H1 (cell line): Measurements from ENCODE around the gene OR13C9. TPM values are rescaled to one million over a fixed set of nuclear protein-coding genes. Genes with fewer than 3 reads are reported as not detected.

Experiments used
- CTCF ChIA-PET: fragments of 300-600 bp; sonication (Branson Sonifier 250); formaldehyde crosslinking; loops from one replicate; lab custom pipeline; 2021; ENCODE audit not compliant: partially characterized antibody; lab: Charles Lee
- POLR2A ChIA-PET: fragments of 300-600 bp; sonication (Branson Sonifier 250); formaldehyde crosslinking; loops from one replicate; lab custom pipeline; 2021; ENCODE audit warnings: inconsistent platforms; ENCODE audit not compliant: partially characterized antibody; lab: Charles Lee
- DNase-seq, 2 experiments: peaks; one replicate each; pipeline versions ENCODE4 v3.0.0 to v3.0.0-alpha.2; 2010 to 2022; ENCODE audit warnings: low spot score in 2 of 2, low read depth in 1 of 2, mixed read lengths in 1 of 2
- FAIRE-seq: peaks from 2 replicates; lab custom pipeline; 2011; peaks lifted over from hg19 to GRCh38; lab: Jason Lieb, UNC
- H2AFZ ChIP-seq: 2 replicates; pipeline ENCODE4 v1.8.1; 2012; ENCODE audit warnings: low read length, inconsistent platforms
- H2AK5ac ChIP-seq: 2 replicates; pipeline ENCODE4 v1.6.1; 2013; ENCODE audit warnings: low read depth, low read length
- H2BK120ac ChIP-seq: replicated peaks from 2 replicates; pipeline ENCODE3; 2013; ENCODE audit warnings: low read depth, low read length, inconsistent platforms
- H2BK12ac ChIP-seq: 2 replicates; pipeline ENCODE4 v1.6.1; 2013; ENCODE audit warnings: low read depth, low read length
- H2BK15ac ChIP-seq: 2 replicates; pipeline ENCODE4 v1.6.1; 2013; ENCODE audit warnings: low read length
- H2BK20ac ChIP-seq: 2 replicates; pipeline ENCODE4 v1.6.1; 2013; ENCODE audit warnings: low read length
- H2BK5ac ChIP-seq: 2 replicates; pipeline ENCODE4 v1.6.1; 2013; ENCODE audit warnings: low read depth, low read length
- H3K14ac ChIP-seq: 2 replicates; pipeline ENCODE4 v1.6.1; 2013; ENCODE audit warnings: inconsistent platforms; ENCODE audit not compliant: insufficient read length
- H3K18ac ChIP-seq: 2 replicates; pipeline ENCODE4 v1.6.1; 2013; ENCODE audit warnings: low read length; ENCODE audit errors: extremely low read depth
- H3K23ac ChIP-seq: 2 replicates; pipeline ENCODE4 v1.6.1; 2013; ENCODE audit warnings: inconsistent platforms; ENCODE audit not compliant: insufficient read length
- H3K23me2 ChIP-seq: 2 replicates; pipeline ENCODE4 v1.6.1; 2013; ENCODE audit warnings: low read depth, low read length
- H3K27ac ChIP-seq: 2 replicates; pipeline ENCODE4 v1.6.1; 2011; ENCODE audit warnings: low read depth, low read length, inconsistent platforms
- H3K27me3 ChIP-seq, 4 experiments: replicated peaks in 1 of 4; 1 replicate in 1 of 4; 2 replicates in 3 of 4; pipeline versions ENCODE4 v1.6.1 to v1.8.1; 2011 to 2013; ENCODE audit warnings: low read length in 3 of 4, mild to moderate bottlenecking in 3 of 4, inconsistent platforms in 2 of 4, mixed read lengths in 2 of 4, moderate library complexity in 1 of 4; ENCODE audit not compliant: control insufficient read depth in 3 of 4, insufficient read depth in 3 of 4; ENCODE audit errors: extremely low read depth in 1 of 4
- H3K36me3 ChIP-seq, 4 experiments: 2 replicates each; pipeline versions ENCODE4 v1.6.1 to v1.8.1; 2011 to 2013; ENCODE audit warnings: mild to moderate bottlenecking in 4 of 4, low read length in 3 of 4, moderate library complexity in 2 of 4, control low read depth in 1 of 4, inconsistent platforms in 1 of 4; ENCODE audit not compliant: insufficient read depth in 4 of 4, control insufficient read depth in 2 of 4
- H3K4ac ChIP-seq: replicated peaks from 2 replicates; pipeline ENCODE3; 2013; ENCODE audit warnings: low read length, low read depth, mixed read lengths, inconsistent platforms; ENCODE audit not compliant: insufficient read length
- H3K4me1 ChIP-seq, 4 experiments: replicated peaks in 1 of 4; 1 replicate in 1 of 4; 2 replicates in 3 of 4; pipeline versions ENCODE4 v1.6.1 to v1.8.1; 2011 to 2013; ENCODE audit warnings: low read length in 3 of 4, inconsistent platforms in 2 of 4, mixed read lengths in 1 of 4; ENCODE audit not compliant: insufficient read depth in 4 of 4, control insufficient read depth in 3 of 4
- H3K4me2 ChIP-seq, 2 experiments: 2 replicates each; pipeline versions ENCODE4 v1.6.1 to v1.8.1; 2011 to 2013; ENCODE audit warnings: low read depth in 2 of 2, low read length in 2 of 2, control low read depth in 1 of 2, inconsistent platforms in 1 of 2, mild to moderate bottlenecking in 1 of 2; ENCODE audit not compliant: insufficient read depth in 1 of 2
- H3K4me3 ChIP-seq, 4 experiments: fragments of 200-600, 300-600 bp in 1 of 4; sonication (generic), shearing (Covaris generic), sonication (Bioruptor Twin) in 1 of 4; 2 replicates each; pipeline versions ENCODE4 v1.5.1 to v1.8.1; 2011 to 2016; ENCODE audit warnings: low read length in 4 of 4, low read depth in 3 of 4, control low read depth in 2 of 4, inconsistent platforms in 2 of 4, mild to moderate bottlenecking in 2 of 4, mixed read lengths in 1 of 4, moderate library complexity in 1 of 4; ENCODE audit not compliant: insufficient read depth in 2 of 4; ENCODE audit errors: extremely low read depth in 1 of 4
- H3K56ac ChIP-seq: replicated peaks from 2 replicates; pipeline ENCODE3; 2013; ENCODE audit warnings: low read depth, mild to moderate bottlenecking, mixed read lengths, low read length, inconsistent platforms; ENCODE audit not compliant: insufficient read length
- H3K79me1 ChIP-seq: 2 replicates; pipeline ENCODE4 v1.6.1; 2013; ENCODE audit warnings: low read depth, low read length, control low read depth
- H3K79me2 ChIP-seq, 2 experiments: 2 replicates each; pipeline versions ENCODE4 v1.6.1 to v1.8.1; 2012 to 2013; ENCODE audit warnings: low read length in 2 of 2, mild to moderate bottlenecking in 2 of 2, inconsistent platforms in 1 of 2; ENCODE audit not compliant: insufficient read depth in 2 of 2, control insufficient read depth in 1 of 2
- H3K9ac ChIP-seq, 4 experiments: replicated peaks in 1 of 4; 1 replicate in 1 of 4; 2 replicates in 3 of 4; pipeline versions ENCODE4 v1.6.1 to v1.8.1; 2011 to 2013; ENCODE audit warnings: low read depth in 3 of 4, low read length in 3 of 4, control low read depth in 2 of 4, mild to moderate bottlenecking in 2 of 4, moderate library complexity in 2 of 4, inconsistent platforms in 1 of 4; ENCODE audit errors: extremely low read depth in 1 of 4
- H3K9me3 ChIP-seq, 2 experiments: 2 replicates each; pipeline versions ENCODE4 v1.6.1 to v1.8.1; 2012 to 2013; ENCODE audit warnings: mild to moderate bottlenecking in 2 of 2, moderate library complexity in 2 of 2, control low read depth in 1 of 2, inconsistent platforms in 1 of 2, low read depth in 1 of 2, low read length in 1 of 2, mixed read lengths in 1 of 2; ENCODE audit not compliant: insufficient read depth in 2 of 2
- H4K20me1 ChIP-seq, 2 experiments: replicated peaks in 1 of 2; 2 replicates each; pipeline versions ENCODE3 to v1.8.1; 2011 to 2013; ENCODE audit warnings: inconsistent platforms in 2 of 2, low read length in 2 of 2, mild to moderate bottlenecking in 1 of 2; ENCODE audit not compliant: insufficient read depth in 2 of 2, control insufficient read depth in 1 of 2
- H4K5ac ChIP-seq: 2 replicates; pipeline ENCODE4 v1.6.1; 2013; ENCODE audit warnings: low read length, low read depth, mixed read lengths, inconsistent platforms; ENCODE audit not compliant: insufficient read length
- H4K8ac ChIP-seq: 2 replicates; pipeline ENCODE4 v1.8.0; 2013; ENCODE audit warnings: mild to moderate bottlenecking, moderate library complexity, low read length, inconsistent platforms; ENCODE audit not compliant: insufficient read depth; ENCODE audit errors: extremely low read depth
- H4K91ac ChIP-seq: replicated peaks from 2 replicates; pipeline ENCODE3; 2013; ENCODE audit warnings: low read length, mixed read lengths, inconsistent platforms; ENCODE audit not compliant: insufficient read length
- ATF3 ChIP-seq: IDR thresholded peaks from 2 replicates; pipeline ENCODE4 v1.6.1; 2011; ENCODE audit warnings: low read depth, mild to moderate bottlenecking, low read length; ENCODE audit not compliant: insufficient read depth
- CBX5 ChIP-seq: fragments of 300-800, 300-1000 bp; sonication (generic); IDR thresholded peaks from 2 replicates; pipeline ENCODE4 v1.7.1; 2016; ENCODE audit warnings: antibody characterized with exemption, low read length, low read depth
- CEBPB ChIP-seq: IDR thresholded peaks from 2 replicates; pipeline ENCODE4 v1.6.1; 2012; ENCODE audit warnings: low read depth, low read length
- CHD2 ChIP-seq: IDR thresholded peaks from 2 replicates; pipeline ENCODE4 v1.6.1; 2012; ENCODE audit warnings: low read length, improper control_type of control experiment
- FOSL1 ChIP-seq: IDR thresholded peaks from 2 replicates; pipeline ENCODE4 v1.6.1; 2011; ENCODE audit warnings: mild to moderate bottlenecking, low read depth, low read length, moderate library complexity; ENCODE audit not compliant: insufficient read depth
- GTF2F1 ChIP-seq: IDR thresholded peaks from 2 replicates; pipeline ENCODE4 v1.6.1; 2012; ENCODE audit warnings: low read depth, low read length, improper control_type of control experiment, borderline replicate concordance
- RFX5 ChIP-seq: IDR thresholded peaks from 2 replicates; pipeline ENCODE4 v1.6.1; 2011; ENCODE audit warnings: low read depth, low read length, improper control_type of control experiment, borderline replicate concordance
- SAP30 ChIP-seq: fragments of 300-600 bp; sonication (generic); IDR thresholded peaks from 2 replicates; pipeline ENCODE4 v1.7.1; 2012; ENCODE audit warnings: low read length, moderate library complexity, mild to moderate bottlenecking, inconsistent platforms; ENCODE audit not compliant: insufficient read depth, insufficient replicate concordance
- SIN3A ChIP-seq, 2 experiments: IDR thresholded peaks in 1 of 2; conservative IDR thresholded peaks in 1 of 2; 2 replicates each; pipeline ENCODE4 v1.6.1; 2011 to 2012; ENCODE audit warnings: low read length in 2 of 2, improper control_type of control experiment in 1 of 2, low read depth in 1 of 2, mild to moderate bottlenecking in 1 of 2
- SUZ12 ChIP-seq: fragments of 200-600 bp; sonication (generic); IDR thresholded peaks from 2 replicates; pipeline ENCODE4 v1.6.1; 2012; ENCODE audit warnings: mild to moderate bottlenecking, inconsistent platforms, low read length, moderate library complexity, mixed read lengths
- WGBS, 2 experiments: shearing (Covaris generic) in 1 of 2; methylation state at CpG; one replicate each; pipeline versions ENCODE4 v1.1.6 to v1.1.7; 2013 to 2015; ENCODE audit warnings: low lambda C conversion rate in 2 of 2, mixed read lengths in 2 of 2, inconsistent platforms in 1 of 2, low coverage in 1 of 2, missing lambda C conversion rate in 1 of 2; ENCODE audit not compliant: insufficient replicate concordance in 2 of 2, insufficient coverage in 1 of 2, insufficient read length in 1 of 2; ENCODE audit errors: extremely low coverage in 1 of 2, missing lambda C conversion rate in 1 of 2; 5-methylcytosine and 5-hydroxymethylcytosine counted together
- polyA plus RNA-seq, 7 experiments: library from polyadenylated mRNA; depleted of rRNA in 3 of 7; stranded (reverse) in 5 of 7; unstranded in 2 of 7; fragments of >200 nt in 5 of 7; fragments of 200-250 nt in 2 of 7; gene quantifications; 1 replicate in 5 of 7; 2 replicates in 1 of 7; 4 replicates in 1 of 7; pipeline versions ENCODE4 v1.2.1 to v1.2.3, GENCODE V29; 2011 to 2013; ENCODE audit warnings: missing spikeins in 2 of 7, mixed read lengths in 2 of 7
- total RNA-seq: library from RNA; stranded (reverse); fragmentation: NEBNext Ultra II Directional; extraction: Animal tissue kit (Norgen Biotek cat#: 25700); gene quantifications from 2 replicates; pipeline ENCODE4 v1.2.1, GENCODE V29; 2021

The OR13C9 gene
- total and polyA plus RNA-seq, 2 of the 8 experiments (the other 6 are each of a cell fraction or from before 2014, with no cell fraction given) = not detected

- Histone ChIP-seq H3K4ac (no peak overlapping the region), H3K4me2 (no peak overlapping the region), H4K20me1 (no peaks in the 10 kb centered on the region), H3K9me3 (no peaks in the 10 kb centered on the region), H3K36me3 (no peaks in the 10 kb centered on the region), H2BK5ac (no peak overlapping the region), H3K23ac (no peak overlapping the region), H2AFZ (no peak overlapping the region), H3K56ac (no peak overlapping the region), H3K23me2 (no peaks in the 10 kb centered on the region), H2AK5ac (no peak overlapping the region), H3K27me3 (no peaks in the 10 kb centered on the region), H2BK120ac (no peak overlapping the region), H4K91ac (no peak overlapping the region), H3K14ac (no peak overlapping the region), H2BK20ac (no peak overlapping the region), H3K4me3 (no peak overlapping the region), H4K8ac (no peak overlapping the region), H3K9ac (no peak overlapping the region), H3K4me1 (no peaks in the 10 kb centered on the region), H3K79me2 (no peaks in the 10 kb centered on the region), H2BK12ac (no peak overlapping the region), H3K27ac (no peak overlapping the region), H3K18ac (no peak overlapping the region), H2BK15ac (no peak overlapping the region), H4K5ac (no peak overlapping the region), H3K79me1 (no peaks in the 10 kb centered on the region)
- ChIA-PET CTCF (interaction anchor here (0.6 kb wide), 1 partner anchor 291 kb away, joined by 3 read pairs; no protein-coding TSS in a partner anchor), POLR2A (no interaction called here)
- no peak for DNase-seq
- WGBS, 2 experiments = 95% methylated on average over 1 of the region's 1 CpG; no CpG with 5 or more reads in 1 of the 2 experiments
- FAIRE-seq = no peak
- TF ChIP-seq CBX5 = no peak
- TF ChIP-seq SUZ12 = no peak
- no peak for TF ChIP-seq SIN3A (conservative IDR thresholded peaks at IDR 0.05 in 1 of 2, IDR thresholded peaks at IDR 0.05 in 1 of 2; ENCODE audit: low read depth in 1 of 2, low read length in 2 of 2)
- TF ChIP-seq GTF2F1 = no peak
- TF ChIP-seq CHD2 = no peak
- TF ChIP-seq RFX5 = no peak
- TF ChIP-seq CEBPB = no peak
- no peak for TF ChIP-seq ATF3
- no peak for TF ChIP-seq FOSL1
- no peak for TF ChIP-seq SAP30
Measured at GRCh38 chr9:104586496-104587180, 31.4 kb downstream of the OR13C9 start.
